Measurements from ENCODE around the gene BLTP2.

DNA sequence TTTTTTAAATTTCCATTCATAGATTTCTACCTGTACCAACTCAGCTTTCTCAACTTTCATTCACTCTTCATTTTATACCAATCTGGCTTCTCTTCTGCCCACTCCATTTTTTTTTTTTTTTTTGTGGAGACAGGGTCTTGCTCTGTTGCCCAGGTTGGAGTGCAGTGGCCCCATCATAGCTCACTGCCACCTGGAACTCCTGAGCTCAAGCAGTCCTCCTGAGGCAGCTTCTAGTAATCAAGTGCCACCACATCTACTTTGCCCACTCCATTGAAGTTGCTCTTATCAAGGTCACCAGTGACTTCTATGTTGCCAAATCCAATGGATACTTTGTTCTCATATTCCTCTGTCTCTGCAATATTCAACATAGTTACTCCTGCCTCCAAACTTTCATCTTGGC is 18.8 kb upstream of the BLTP2 start:
- TF ChIP-seq OSR1 (CRISPR knock-in tag; IDR thresholded peaks at IDR 0.05) (no peak), ZFP30 (CRISPR knock-in tag; IDR thresholded peaks at IDR 0.05) (no peak), ZNF8 (CRISPR knock-in tag; IDR thresholded peaks at IDR 0.05) (no peak), ZC3H10 (CRISPR knock-in tag; IDR thresholded peaks at IDR 0.05) (no peak), SNAI2 (CRISPR knock-in tag; IDR thresholded peaks at IDR 0.05) (no peak), ESRRG (CRISPR knock-in tag; IDR thresholded peaks at IDR 0.05) (no peak), ISL1 (CRISPR knock-in tag; IDR thresholded peaks at IDR 0.05) (no peak), TOX (CRISPR knock-in tag; IDR thresholded peaks at IDR 0.05; ENCODE audit: borderline replicate concordance) (no peak), GLIS3 (CRISPR knock-in tag; IDR thresholded peaks at IDR 0.05) (no peak)
- TF ChIP-seq, protein P1, sequence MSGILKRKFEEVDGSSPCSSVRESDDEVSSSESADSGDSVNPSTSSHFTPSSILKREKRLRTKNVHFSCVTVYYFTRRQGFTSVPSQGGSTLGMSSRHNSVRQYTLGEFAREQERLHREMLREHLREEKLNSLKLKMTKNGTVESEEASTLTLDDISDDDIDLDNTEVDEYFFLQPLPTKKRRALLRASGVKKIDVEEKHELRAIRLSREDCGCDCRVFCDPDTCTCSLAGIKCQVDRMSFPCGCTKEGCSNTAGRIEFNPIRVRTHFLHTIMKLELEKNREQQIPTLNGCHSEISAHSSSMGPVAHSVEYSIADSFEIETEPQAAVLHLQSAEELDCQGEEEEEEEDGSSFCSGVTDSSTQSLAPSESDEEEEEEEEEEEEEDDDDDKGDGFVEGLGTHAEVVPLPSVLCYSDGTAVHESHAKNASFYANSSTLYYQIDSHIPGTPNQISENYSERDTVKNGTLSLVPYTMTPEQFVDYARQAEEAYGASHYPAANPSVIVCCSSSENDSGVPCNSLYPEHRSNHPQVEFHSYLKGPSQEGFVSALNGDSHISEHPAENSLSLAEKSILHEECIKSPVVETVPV (CRISPR knock-in tag; IDR thresholded peaks at IDR 0.05): no peak
- TF ChIP-seq, protein P2, sequence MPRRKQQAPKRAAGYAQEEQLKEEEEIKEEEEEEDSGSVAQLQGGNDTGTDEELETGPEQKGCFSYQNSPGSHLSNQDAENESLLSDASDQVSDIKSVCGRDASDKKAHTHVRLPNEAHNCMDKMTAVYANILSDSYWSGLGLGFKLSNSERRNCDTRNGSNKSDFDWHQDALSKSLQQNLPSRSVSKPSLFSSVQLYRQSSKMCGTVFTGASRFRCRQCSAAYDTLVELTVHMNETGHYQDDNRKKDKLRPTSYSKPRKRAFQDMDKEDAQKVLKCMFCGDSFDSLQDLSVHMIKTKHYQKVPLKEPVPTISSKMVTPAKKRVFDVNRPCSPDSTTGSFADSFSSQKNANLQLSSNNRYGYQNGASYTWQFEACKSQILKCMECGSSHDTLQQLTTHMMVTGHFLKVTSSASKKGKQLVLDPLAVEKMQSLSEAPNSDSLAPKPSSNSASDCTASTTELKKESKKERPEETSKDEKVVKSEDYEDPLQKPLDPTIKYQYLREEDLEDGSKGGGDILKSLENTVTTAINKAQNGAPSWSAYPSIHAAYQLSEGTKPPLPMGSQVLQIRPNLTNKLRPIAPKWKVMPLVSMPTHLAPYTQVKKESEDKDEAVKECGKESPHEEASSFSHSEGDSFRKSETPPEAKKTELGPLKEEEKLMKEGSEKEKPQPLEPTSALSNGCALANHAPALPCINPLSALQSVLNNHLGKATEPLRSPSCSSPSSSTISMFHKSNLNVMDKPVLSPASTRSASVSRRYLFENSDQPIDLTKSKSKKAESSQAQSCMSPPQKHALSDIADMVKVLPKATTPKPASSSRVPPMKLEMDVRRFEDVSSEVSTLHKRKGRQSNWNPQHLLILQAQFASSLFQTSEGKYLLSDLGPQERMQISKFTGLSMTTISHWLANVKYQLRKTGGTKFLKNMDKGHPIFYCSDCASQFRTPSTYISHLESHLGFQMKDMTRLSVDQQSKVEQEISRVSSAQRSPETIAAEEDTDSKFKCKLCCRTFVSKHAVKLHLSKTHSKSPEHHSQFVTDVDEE (CRISPR knock-in tag; IDR thresholded peaks at IDR 0.05): no peak
- TF ChIP-seq, protein P3, sequence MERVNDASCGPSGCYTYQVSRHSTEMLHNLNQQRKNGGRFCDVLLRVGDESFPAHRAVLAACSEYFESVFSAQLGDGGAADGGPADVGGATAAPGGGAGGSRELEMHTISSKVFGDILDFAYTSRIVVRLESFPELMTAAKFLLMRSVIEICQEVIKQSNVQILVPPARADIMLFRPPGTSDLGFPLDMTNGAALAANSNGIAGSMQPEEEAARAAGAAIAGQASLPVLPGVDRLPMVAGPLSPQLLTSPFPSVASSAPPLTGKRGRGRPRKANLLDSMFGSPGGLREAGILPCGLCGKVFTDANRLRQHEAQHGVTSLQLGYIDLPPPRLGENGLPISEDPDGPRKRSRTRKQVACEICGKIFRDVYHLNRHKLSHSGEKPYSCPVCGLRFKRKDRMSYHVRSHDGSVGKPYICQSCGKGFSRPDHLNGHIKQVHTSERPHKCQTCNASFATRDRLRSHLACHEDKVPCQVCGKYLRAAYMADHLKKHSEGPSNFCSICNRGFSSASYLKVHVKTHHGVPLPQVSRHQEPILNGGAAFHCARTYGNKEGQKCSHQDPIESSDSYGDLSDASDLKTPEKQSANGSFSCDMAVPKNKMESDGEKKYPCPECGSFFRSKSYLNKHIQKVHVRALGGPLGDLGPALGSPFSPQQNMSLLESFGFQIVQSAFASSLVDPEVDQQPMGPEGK (CRISPR knock-in tag; IDR thresholded peaks at IDR 0.05; ENCODE audit: borderline replicate concordance): no peak
- TF ChIP-seq, protein P4, sequence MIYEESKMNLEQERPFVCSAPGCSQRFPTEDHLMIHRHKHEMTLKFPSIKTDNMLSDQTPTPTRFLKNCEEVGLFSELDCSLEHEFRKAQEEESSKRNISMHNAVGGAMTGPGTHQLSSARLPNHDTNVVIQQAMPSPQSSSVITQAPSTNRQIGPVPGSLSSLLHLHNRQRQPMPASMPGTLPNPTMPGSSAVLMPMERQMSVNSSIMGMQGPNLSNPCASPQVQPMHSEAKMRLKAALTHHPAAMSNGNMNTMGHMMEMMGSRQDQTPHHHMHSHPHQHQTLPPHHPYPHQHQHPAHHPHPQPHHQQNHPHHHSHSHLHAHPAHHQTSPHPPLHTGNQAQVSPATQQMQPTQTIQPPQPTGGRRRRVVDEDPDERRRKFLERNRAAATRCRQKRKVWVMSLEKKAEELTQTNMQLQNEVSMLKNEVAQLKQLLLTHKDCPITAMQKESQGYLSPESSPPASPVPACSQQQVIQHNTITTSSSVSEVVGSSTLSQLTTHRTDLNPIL (CRISPR knock-in tag; IDR thresholded peaks at IDR 0.05; ENCODE audit: low read depth): no peak
- TF ChIP-seq, protein P5, sequence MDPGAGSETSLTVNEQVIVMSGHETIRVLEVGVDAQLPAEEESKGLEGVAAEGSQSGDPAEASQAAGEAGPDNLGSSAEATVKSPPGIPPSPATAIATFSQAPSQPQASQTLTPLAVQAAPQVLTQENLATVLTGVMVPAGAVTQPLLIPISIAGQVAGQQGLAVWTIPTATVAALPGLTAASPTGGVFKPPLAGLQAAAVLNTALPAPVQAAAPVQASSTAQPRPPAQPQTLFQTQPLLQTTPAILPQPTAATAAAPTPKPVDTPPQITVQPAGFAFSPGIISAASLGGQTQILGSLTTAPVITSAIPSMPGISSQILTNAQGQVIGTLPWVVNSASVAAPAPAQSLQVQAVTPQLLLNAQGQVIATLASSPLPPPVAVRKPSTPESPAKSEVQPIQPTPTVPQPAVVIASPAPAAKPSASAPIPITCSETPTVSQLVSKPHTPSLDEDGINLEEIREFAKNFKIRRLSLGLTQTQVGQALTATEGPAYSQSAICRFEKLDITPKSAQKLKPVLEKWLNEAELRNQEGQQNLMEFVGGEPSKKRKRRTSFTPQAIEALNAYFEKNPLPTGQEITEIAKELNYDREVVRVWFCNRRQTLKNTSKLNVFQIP (CRISPR knock-in tag; IDR thresholded peaks at IDR 0.05; ENCODE audit: borderline replicate concordance, low read depth): no peak
